IPS-15b (cell line): Measurements from ENCODE around the gene ESYT3.

Experiments
- H3K27me3 ChIP-seq: one replicate; pipeline ENCODE4 v1.6.1; 2013; ENCODE audit warnings: low read length; ENCODE audit not compliant: control insufficient read depth, insufficient read depth
- H3K36me3 ChIP-seq: one replicate; pipeline ENCODE4 v1.6.1; 2013; ENCODE audit warnings: low read length; ENCODE audit not compliant: control insufficient read depth, insufficient read depth
- H3K4me1 ChIP-seq: one replicate; pipeline ENCODE4 v1.6.1; 2013; ENCODE audit warnings: mild to moderate bottlenecking, low read length; ENCODE audit not compliant: control insufficient read depth, insufficient read depth
- H3K4me3 ChIP-seq: one replicate; pipeline ENCODE4 v1.5.1; 2013; ENCODE audit warnings: low read depth, low read length
- H3K9ac ChIP-seq: one replicate; pipeline ENCODE4 v1.6.1; 2013; ENCODE audit warnings: low read depth, mild to moderate bottlenecking, low read length
- H3K9me3 ChIP-seq: one replicate; pipeline ENCODE4 v1.6.1; 2013; ENCODE audit warnings: mild to moderate bottlenecking, low read length; ENCODE audit not compliant: control insufficient read depth, insufficient read depth

The ESYT3 gene

GRCh38 chr3:138398791-138399575 is 35.4 kb upstream of the ESYT3 start:
- H3K4me3 ChIP-seq = no peak overlapping the region
- H3K36me3 ChIP-seq = peaks cover under 1% of the 10 kb centered on the region
- H3K4me1 ChIP-seq = peaks cover 2% of the 10 kb centered on the region
- H3K27me3 ChIP-seq = no peaks in the 10 kb centered on the region
- no peak overlapping the region for H3K9ac ChIP-seq
- no peaks in the 10 kb centered on the region for H3K9me3 ChIP-seq

- Histone ChIP-seq H3K27me3 (no peaks in the 10 kb centered on the region), H3K9me3 (no peaks in the 10 kb centered on the region), H3K9ac (no peak overlapping the region), H3K4me3 (no peak overlapping the region), H3K4me1 (peaks cover 2% of the 10 kb centered on the region), H3K36me3 (peaks cover 8% of the 10 kb centered on the region)
Measured at GRCh38 chr3:138399766-138400165, 34.6 kb upstream of the ESYT3 start.

- Histone ChIP-seq H3K4me3 (no peak overlapping the region), H3K27me3 (no peaks in the 10 kb centered on the region), H3K4me1 (peaks cover 2% of the 10 kb centered on the region), H3K9ac (no peak overlapping the region), H3K36me3 (peaks cover 8% of the 10 kb centered on the region), H3K9me3 (no peaks in the 10 kb centered on the region)
Measured at GRCh38 chr3:138400651-138401070, 33.8 kb upstream of the ESYT3 start.

- H3K9ac ChIP-seq = no peak overlapping the region
- no peak overlapping the region for H3K4me3 ChIP-seq
- peaks cover 2% of the 10 kb centered on the region for H3K4me1 ChIP-seq
- H3K9me3 ChIP-seq = no peaks in the 10 kb centered on the region
- H3K27me3 ChIP-seq = no peaks in the 10 kb centered on the region
- H3K36me3 ChIP-seq = peaks cover 8% of the 10 kb centered on the region
Measured at GRCh38 chr3:138401834-138402233, 32.6 kb upstream of the ESYT3 start.

GRCh38 chr3:138404121-138404520 is 30.3 kb upstream of the ESYT3 start:
- H3K9me3 ChIP-seq = no peaks in the 10 kb centered on the region
- peaks cover 9% of the 10 kb centered on the region for H3K4me1 ChIP-seq
- H3K36me3 ChIP-seq = peaks cover 8% of the 10 kb centered on the region
- H3K4me3 ChIP-seq = no peak overlapping the region
- no peaks in the 10 kb centered on the region for H3K27me3 ChIP-seq
- H3K9ac ChIP-seq = no peak overlapping the region

- Histone ChIP-seq H3K9me3 (no peaks in the 10 kb centered on the region), H3K4me3 (no peak overlapping the region), H3K36me3 (peaks cover 8% of the 10 kb centered on the region), H3K4me1 (peaks cover 14% of the 10 kb centered on the region), H3K9ac (no peak overlapping the region), H3K27me3 (no peaks in the 10 kb centered on the region)
Measured at GRCh38 chr3:138405001-138405400, 29.4 kb upstream of the ESYT3 start.

- no peak overlapping the region for H3K4me3 ChIP-seq
- no peaks in the 10 kb centered on the region for H3K9me3 ChIP-seq
- no peak overlapping the region for H3K9ac ChIP-seq
- peaks cover 15% of the 10 kb centered on the region for H3K4me1 ChIP-seq
- peaks cover 8% of the 10 kb centered on the region for H3K36me3 ChIP-seq
- H3K27me3 ChIP-seq = no peaks in the 10 kb centered on the region
Measured at GRCh38 chr3:138405486-138405885, 28.9 kb upstream of the ESYT3 start.

- H3K27me3 ChIP-seq = no peaks in the 10 kb centered on the region
- peaks cover 8% of the 10 kb centered on the region for H3K36me3 ChIP-seq
- no peaks in the 10 kb centered on the region for H3K9me3 ChIP-seq
- no peak overlapping the region for H3K4me3 ChIP-seq
- no peak overlapping the region for H3K9ac ChIP-seq
- H3K4me1 ChIP-seq = peaks cover 15% of the 10 kb centered on the region
Measured at GRCh38 chr3:138406606-138407005, 27.8 kb upstream of the ESYT3 start.

- Histone ChIP-seq H3K36me3 (peaks cover 8% of the 10 kb centered on the region), H3K9me3 (no peaks in the 10 kb centered on the region), H3K27me3 (no peaks in the 10 kb centered on the region), H3K4me3 (no peak overlapping the region), H3K4me1 (peaks cover 15% of the 10 kb centered on the region), H3K9ac (no peak overlapping the region)
Measured at GRCh38 chr3:138407236-138407907, 27.0 kb upstream of the ESYT3 start.

- Histone ChIP-seq H3K4me1 (peaks cover 15% of the 10 kb centered on the region), H3K9ac (no peak overlapping the region), H3K36me3 (peaks cover 8% of the 10 kb centered on the region), H3K27me3 (no peaks in the 10 kb centered on the region), H3K9me3 (no peaks in the 10 kb centered on the region), H3K4me3 (no peak overlapping the region)
Measured at GRCh38 chr3:138408751-138409570, 25.5 kb upstream of the ESYT3 start.

GRCh38 chr3:138412821-138413551 is 21.4 kb upstream of the ESYT3 start:
- Histone ChIP-seq H3K4me1 (peaks cover 14% of the 10 kb centered on the region), H3K9me3 (no peaks in the 10 kb centered on the region), H3K9ac (no peak overlapping the region), H3K36me3 (no peaks in the 10 kb centered on the region), H3K27me3 (no peaks in the 10 kb centered on the region), H3K4me3 (no peak overlapping the region)
